Endometrial microvascular endothelial cells (primary cell): ENCODE results near the gene MGAT4B. TPM values are rescaled to one million over a fixed set of nuclear protein-coding genes. Genes with fewer than 3 reads are reported as not detected.

Experiments used
- in situ Hi-C: cut with HindIII; loops from 2 replicates; pipeline ENCODE4 v1.10.0; 2017; ENCODE audit warnings: low sequenced_read_pairs, low pct_unique_long_range_greater_than_20kb; ENCODE audit errors: inconsistent ontology term
- total RNA-seq: library from RNA; depleted of rRNA; stranded (reverse); fragments of >200 nt; gene quantifications from one replicate; pipeline ENCODE4 v1.2.3, GENCODE V29; 2015; ENCODE audit errors: inconsistent ontology term

MGAT4B gene
- total RNA-seq, 1 donor from 2014 or later = 195 TPM

GRCh38 chr5:179779826-179780225 lies 26.8 kb downstream of the MGAT4B start:
- in situ Hi-C loops = no loop called here

GRCh38 chr5:179778591-179778990 lies 28.1 kb downstream of the MGAT4B start:
- in situ Hi-C loops = no loop called here

- in situ Hi-C loops = no loop called here
Observed at GRCh38 chr5:179777909-179778308, 28.8 kb downstream of the MGAT4B start.

- in situ Hi-C loops = no loop called here
Observed at GRCh38 chr5:179777456-179777855, 29.2 kb downstream of the MGAT4B start.

- in situ Hi-C loops = no loop called here
Observed at GRCh38 chr5:179776411-179776938, 30.2 kb downstream of the MGAT4B start.

- in situ Hi-C loops = no loop called here
Observed at GRCh38 chr5:179774442-179774841, 32.2 kb downstream of the MGAT4B start.

- in situ Hi-C loops = no loop called here
Observed at GRCh38 chr5:179773686-179774040, 33.0 kb downstream of the MGAT4B start.

GRCh38 chr5:179772351-179772750 lies 34.3 kb downstream of the MGAT4B start:
- in situ Hi-C loops = no loop called here

GRCh38 chr5:179771311-179771895 lies 35.3 kb downstream of the MGAT4B start:
- in situ Hi-C loops = no loop called here

GRCh38 chr5:179769796-179770195 lies 36.9 kb downstream of the MGAT4B start:
- in situ Hi-C loops = no loop called here

GRCh38 chr5:179769271-179769670 lies 37.4 kb downstream of the MGAT4B start:
- in situ Hi-C loops = no loop called here

- in situ Hi-C loops = no loop called here
Observed at GRCh38 chr5:179768326-179769085, 38.2 kb downstream of the MGAT4B start.

- in situ Hi-C loops = no loop called here
Observed at GRCh38 chr5:179767496-179768100, 39.1 kb downstream of the MGAT4B start.

GRCh38 chr5:179766726-179767455 lies 39.8 kb downstream of the MGAT4B start:
- in situ Hi-C loops = no loop called here

GRCh38 chr5:179766021-179766725 lies 40.5 kb downstream of the MGAT4B start:
- in situ Hi-C loops = no loop called here

GRCh38 chr5:179765400-179765799 lies 41.3 kb downstream of the MGAT4B start:
- in situ Hi-C loops = no loop called here

- in situ Hi-C loops = no loop called here
Observed at GRCh38 chr5:179764056-179764455, 42.6 kb downstream of the MGAT4B start.

GRCh38 chr5:179763215-179763945 lies 43.3 kb downstream of the MGAT4B start:
- in situ Hi-C loops = no loop called here
